Measurements from ENCODE around the gene SYT14.
"Not testable (repeated sequence)": the region's sequence is repeated elsewhere in the genome, so short reads cannot be mapped to it uniquely, and the experiment has no call there.

Gene SYT14

GRCh38 chr1:210025870-210026269 is 87.9 kb downstream of the SYT14 start:
- H3K27ac ChIP-seq = no peak overlapping the region
- TF ChIP-seq CTCF (IDR thresholded peaks at IDR 0.05) (no peak), ZFX (IDR thresholded peaks at IDR 0.05; ENCODE audit: borderline replicate concordance) (no peak)

GRCh38 chr1:210027994-210028393 is 90.0 kb downstream of the SYT14 start:
- no peak overlapping the region for H3K27ac ChIP-seq
- TF ChIP-seq CTCF (IDR thresholded peaks at IDR 0.05) (no peak), ZFX (IDR thresholded peaks at IDR 0.05; ENCODE audit: borderline replicate concordance) (no peak)

GRCh38 chr1:210031473-210031872 is 93.5 kb downstream of the SYT14 start:
- no peak overlapping the region for H3K27ac ChIP-seq
- TF ChIP-seq ZFX (IDR thresholded peaks at IDR 0.05; ENCODE audit: borderline replicate concordance) (no peak), CTCF (IDR thresholded peaks at IDR 0.05) (no peak)

- no peak for TF ChIP-seq ZFX (IDR thresholded peaks at IDR 0.05; ENCODE audit: borderline replicate concordance)
- TF ChIP-seq CTCF (IDR thresholded peaks at IDR 0.05) = no peak
- no peak overlapping the region for H3K27ac ChIP-seq
These were observed 105.0 kb downstream of the SYT14 start for GRCh38 chr1:210043058-210043457.

GRCh38 chr1:210049616-210050015 is 111.6 kb downstream of the SYT14 start:
- H3K27ac ChIP-seq = no peak overlapping the region
- TF ChIP-seq CTCF (IDR thresholded peaks at IDR 0.05) (no peak), ZFX (IDR thresholded peaks at IDR 0.05; ENCODE audit: borderline replicate concordance) (no peak)

GRCh38 chr1:210050491-210050890 is 112.5 kb downstream of the SYT14 start:
- H3K27ac ChIP-seq = not testable (repeated sequence)

GRCh38 chr1:210053126-210053525 is 115.1 kb downstream of the SYT14 start:
- TF ChIP-seq ZFX (IDR thresholded peaks at IDR 0.05; ENCODE audit: borderline replicate concordance) = no peak
- no peak for TF ChIP-seq CTCF (IDR thresholded peaks at IDR 0.05)
- H3K27ac ChIP-seq = no peak overlapping the region

- no peak overlapping the region for H3K27ac ChIP-seq
- no peak for TF ChIP-seq CTCF (IDR thresholded peaks at IDR 0.05)
- no peak for TF ChIP-seq ZFX (IDR thresholded peaks at IDR 0.05; ENCODE audit: borderline replicate concordance)
These were observed 119.6 kb downstream of the SYT14 start for GRCh38 chr1:210057593-210057992.
